ENCODE data around the gene PPP2R5C. TPM values are rescaled to one million over a fixed set of nuclear protein-coding genes. Genes with fewer than 3 reads are reported as not detected.

Gene PPP2R5C
- total RNA-seq, 1 experiment from 2014 or later = 89.9 TPM

DNA sequence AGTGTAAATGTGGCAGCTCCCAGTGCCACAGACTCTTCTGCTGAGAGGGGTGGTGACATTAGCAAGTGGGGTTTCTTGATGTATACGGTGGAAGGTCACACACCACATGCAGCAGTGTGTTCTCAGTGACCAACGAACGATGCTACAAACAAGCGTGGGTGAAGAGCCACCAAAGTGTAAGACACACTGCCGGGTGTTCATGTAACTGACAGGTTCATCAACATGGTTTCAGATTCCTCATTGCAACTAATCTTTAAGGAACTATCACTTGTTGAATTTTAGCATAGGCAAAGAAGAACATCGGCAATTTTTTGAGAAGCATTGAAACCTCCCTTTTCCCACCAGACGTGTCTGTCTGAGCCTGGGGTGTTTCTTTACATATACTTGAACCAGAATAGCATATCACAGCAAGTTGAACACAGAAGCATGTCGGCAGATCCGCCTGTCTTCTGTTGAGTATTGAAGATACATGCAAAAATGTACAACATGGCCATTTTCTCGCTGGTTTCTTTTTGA is 58.8 kb downstream of the PPP2R5C start (continued):
- no peak for TF ChIP-seq ZNF232 (CRISPR knock-in tag; IDR thresholded peaks at IDR 0.05)
- TF ChIP-seq ZNF671 (CRISPR knock-in tag; IDR thresholded peaks at IDR 0.05) = no peak
- TF ChIP-seq, protein P1, sequence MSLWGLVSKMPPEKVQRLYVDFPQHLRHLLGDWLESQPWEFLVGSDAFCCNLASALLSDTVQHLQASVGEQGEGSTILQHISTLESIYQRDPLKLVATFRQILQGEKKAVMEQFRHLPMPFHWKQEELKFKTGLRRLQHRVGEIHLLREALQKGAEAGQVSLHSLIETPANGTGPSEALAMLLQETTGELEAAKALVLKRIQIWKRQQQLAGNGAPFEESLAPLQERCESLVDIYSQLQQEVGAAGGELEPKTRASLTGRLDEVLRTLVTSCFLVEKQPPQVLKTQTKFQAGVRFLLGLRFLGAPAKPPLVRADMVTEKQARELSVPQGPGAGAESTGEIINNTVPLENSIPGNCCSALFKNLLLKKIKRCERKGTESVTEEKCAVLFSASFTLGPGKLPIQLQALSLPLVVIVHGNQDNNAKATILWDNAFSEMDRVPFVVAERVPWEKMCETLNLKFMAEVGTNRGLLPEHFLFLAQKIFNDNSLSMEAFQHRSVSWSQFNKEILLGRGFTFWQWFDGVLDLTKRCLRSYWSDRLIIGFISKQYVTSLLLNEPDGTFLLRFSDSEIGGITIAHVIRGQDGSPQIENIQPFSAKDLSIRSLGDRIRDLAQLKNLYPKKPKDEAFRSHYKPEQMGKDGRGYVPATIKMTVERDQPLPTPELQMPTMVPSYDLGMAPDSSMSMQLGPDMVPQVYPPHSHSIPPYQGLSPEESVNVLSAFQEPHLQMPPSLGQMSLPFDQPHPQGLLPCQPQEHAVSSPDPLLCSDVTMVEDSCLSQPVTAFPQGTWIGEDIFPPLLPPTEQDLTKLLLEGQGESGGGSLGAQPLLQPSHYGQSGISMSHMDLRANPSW (CRISPR knock-in tag; conservative IDR thresholded peaks at IDR 0.05; ENCODE audit: low read depth) = no peak
- no peak for TF ChIP-seq PRDM15 (CRISPR knock-in tag; IDR thresholded peaks at IDR 0.05)
- TF ChIP-seq AFF4 (CRISPR knock-in tag; IDR thresholded peaks at IDR 0.05; ENCODE audit: borderline replicate concordance) = no peak
- TF ChIP-seq SMAD4 (CRISPR knock-in tag; IDR thresholded peaks at IDR 0.05) = no peak

- no peaks in the 10 kb centered on the region for H3K27me3 Mint-ChIP-seq (ENCODE audit: low read depth)
- ChIA-PET POLR2A (no interaction called here), CTCF (no interaction called here)
- H3K9me3 Mint-ChIP-seq = peaks cover 11% of the 10 kb centered on the region
- DNase-seq (ENCODE audit: low spot score) (no peak), ATAC-seq (no peak)
- H3K4me3 Mint-ChIP-seq = no peak overlapping the region
- no peaks in the 10 kb centered on the region for H3K4me1 Mint-ChIP-seq
- H3K36me3 Mint-ChIP-seq = peaks cover 12% of the 10 kb centered on the region
- H3K27ac Mint-ChIP-seq = no peak overlapping the region
- no peak for TF ChIP-seq OVOL2 (CRISPR knock-in tag; IDR thresholded peaks at IDR 0.05; ENCODE audit: borderline replicate concordance)
- no peak for TF ChIP-seq HMGXB4 (CRISPR knock-in tag; IDR thresholded peaks at IDR 0.05)
- TF ChIP-seq ZNF232 (CRISPR knock-in tag; IDR thresholded peaks at IDR 0.05) = no peak
- TF ChIP-seq, protein P2, sequence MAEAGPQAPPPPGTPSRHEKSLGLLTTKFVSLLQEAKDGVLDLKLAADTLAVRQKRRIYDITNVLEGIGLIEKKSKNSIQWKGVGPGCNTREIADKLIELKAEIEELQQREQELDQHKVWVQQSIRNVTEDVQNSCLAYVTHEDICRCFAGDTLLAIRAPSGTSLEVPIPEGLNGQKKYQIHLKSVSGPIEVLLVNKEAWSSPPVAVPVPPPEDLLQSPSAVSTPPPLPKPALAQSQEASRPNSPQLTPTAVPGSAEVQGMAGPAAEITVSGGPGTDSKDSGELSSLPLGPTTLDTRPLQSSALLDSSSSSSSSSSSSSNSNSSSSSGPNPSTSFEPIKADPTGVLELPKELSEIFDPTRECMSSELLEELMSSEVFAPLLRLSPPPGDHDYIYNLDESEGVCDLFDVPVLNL (CRISPR knock-in tag; IDR thresholded peaks at IDR 0.05; ENCODE audit: borderline replicate concordance, low read depth) = no peak
- TF ChIP-seq EMX1 (CRISPR knock-in tag; IDR thresholded peaks at IDR 0.05) = no peak
- TF ChIP-seq NFATC4 (CRISPR knock-in tag; IDR thresholded peaks at IDR 0.05) = no peak
- TF ChIP-seq ZNF263 (CRISPR knock-in tag; IDR thresholded peaks at IDR 0.05; ENCODE audit: low read depth) = no peak
- no peak for TF ChIP-seq ZNF138 (CRISPR knock-in tag; conservative IDR thresholded peaks at IDR 0.05)
- TF ChIP-seq GRHL2 (CRISPR knock-in tag; IDR thresholded peaks at IDR 0.05; ENCODE audit: insufficient replicate concordance, severe bottlenecking) = no peak
- no peak for TF ChIP-seq SOX15 (CRISPR knock-in tag; IDR thresholded peaks at IDR 0.05)
- no peak for TF ChIP-seq NR2C2 (CRISPR knock-in tag; IDR thresholded peaks at IDR 0.05)
- TF ChIP-seq, protein P3, sequence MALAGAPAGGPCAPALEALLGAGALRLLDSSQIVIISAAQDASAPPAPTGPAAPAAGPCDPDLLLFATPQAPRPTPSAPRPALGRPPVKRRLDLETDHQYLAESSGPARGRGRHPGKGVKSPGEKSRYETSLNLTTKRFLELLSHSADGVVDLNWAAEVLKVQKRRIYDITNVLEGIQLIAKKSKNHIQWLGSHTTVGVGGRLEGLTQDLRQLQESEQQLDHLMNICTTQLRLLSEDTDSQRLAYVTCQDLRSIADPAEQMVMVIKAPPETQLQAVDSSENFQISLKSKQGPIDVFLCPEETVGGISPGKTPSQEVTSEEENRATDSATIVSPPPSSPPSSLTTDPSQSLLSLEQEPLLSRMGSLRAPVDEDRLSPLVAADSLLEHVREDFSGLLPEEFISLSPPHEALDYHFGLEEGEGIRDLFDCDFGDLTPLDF (CRISPR knock-in tag; IDR thresholded peaks at IDR 0.05) = no peak
- TF ChIP-seq ATF6 (CRISPR knock-in tag; IDR thresholded peaks at IDR 0.05) = no peak
Observed at GRCh38 chr14:101821528-101821927, 60.0 kb downstream of the PPP2R5C start.

All from WTC11 (cell line).